ENCODE measurements around the gene PPFIBP2.

Gene PPFIBP2

DNA sequence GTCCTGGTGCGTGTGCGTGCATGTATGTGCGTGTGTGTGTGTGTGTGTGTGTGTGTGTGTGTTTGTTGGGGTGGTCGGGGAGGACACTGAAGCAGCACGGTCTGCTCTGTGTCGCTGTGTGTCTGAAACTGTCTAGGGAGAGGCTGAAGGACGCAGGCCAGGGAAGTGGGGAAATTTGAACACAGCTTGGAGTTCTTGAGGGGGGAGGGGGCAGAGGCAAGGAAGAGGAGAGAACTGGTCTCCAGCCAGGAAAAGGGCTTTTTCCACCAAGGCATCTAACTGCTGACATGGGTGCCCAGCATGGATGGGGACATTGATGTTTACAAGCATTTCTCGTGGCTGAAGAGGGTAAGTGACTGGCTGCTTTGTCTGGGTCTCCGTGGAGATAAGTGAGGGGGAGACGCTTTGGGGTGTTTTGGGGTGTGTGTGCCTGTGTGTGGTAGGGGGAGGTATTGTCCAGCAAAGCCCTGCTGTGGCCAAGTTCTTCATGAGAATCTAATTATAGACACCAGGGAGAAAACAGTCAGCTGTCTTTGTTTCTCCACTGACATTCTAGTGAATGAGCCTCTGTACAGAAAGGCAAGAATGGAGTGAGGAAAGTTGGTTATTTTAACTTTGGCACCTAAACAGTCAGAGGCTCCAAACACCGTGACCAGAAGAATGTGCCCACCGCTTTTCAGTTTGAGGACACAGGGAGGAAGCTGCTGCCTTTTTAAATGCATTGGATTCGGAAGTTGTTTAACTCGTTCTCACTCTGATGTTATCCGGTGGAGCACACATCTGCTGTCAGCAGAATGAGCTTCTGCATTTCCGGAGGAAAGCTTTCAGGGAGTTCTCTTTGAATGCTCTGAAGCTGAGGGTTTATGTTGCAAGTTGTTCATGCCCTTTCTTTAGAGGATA is 63.7 kb downstream of the PPFIBP2 start:
- DNase-seq (ENCODE audit: low read depth, low spot score): no peak

DNA sequence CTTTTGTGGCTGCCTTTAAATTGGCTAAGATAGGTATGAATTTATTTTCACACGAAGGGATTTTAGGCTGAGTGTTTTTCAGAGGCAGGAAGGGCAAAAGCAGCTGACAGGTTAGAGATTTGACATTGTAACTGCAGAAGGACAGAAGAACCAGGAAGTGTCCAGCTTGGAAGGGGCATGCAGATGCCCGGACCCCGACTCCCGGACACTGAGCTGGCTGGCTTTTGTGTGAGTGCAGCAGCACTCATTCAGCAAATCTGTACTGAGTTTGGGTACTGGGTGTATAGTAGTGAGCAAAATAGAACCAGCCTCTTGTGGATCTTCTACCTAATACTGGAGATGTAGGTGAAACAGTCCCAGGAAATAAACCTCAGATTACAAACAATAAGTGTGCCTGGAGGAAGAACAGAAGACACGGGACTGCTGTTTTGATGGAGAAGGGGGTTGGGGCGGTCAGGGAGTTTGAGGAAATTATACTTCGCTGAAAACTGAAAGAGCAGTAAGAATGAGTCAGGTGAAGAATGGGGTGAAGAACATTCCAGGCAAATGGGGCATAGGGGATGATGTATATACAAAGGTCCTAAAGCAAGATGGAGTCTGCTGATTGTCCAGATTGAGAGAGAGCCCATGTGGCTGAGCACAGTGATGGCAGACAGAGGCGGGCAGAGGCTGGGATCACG is 64.6 kb downstream of the PPFIBP2 start:
- DNase-seq (ENCODE audit: low read depth, low spot score): no peak

DNA sequence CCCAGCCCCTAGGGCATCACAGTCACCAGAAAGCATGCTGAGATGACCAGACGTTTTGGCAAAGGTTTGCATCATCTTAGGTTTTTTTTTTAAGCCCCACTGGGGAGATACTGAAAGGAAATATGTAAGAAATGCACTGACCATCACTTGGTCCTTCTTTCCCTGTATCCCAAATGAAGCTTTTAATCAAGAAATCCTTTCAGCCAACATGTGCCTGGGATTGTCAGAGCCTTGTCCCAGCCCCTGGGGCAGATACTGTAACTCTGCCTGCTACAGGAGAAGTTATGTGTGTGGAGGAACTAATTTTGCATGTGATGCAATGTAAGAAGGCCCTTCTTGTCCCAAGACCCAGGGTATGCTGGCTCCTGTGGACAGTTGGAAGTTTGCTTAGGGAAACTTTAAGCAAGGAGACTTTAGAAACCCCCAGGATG is 65.6 kb downstream of the PPFIBP2 start:
- DNase-seq (ENCODE audit: low read depth, low spot score): no peak

DNA sequence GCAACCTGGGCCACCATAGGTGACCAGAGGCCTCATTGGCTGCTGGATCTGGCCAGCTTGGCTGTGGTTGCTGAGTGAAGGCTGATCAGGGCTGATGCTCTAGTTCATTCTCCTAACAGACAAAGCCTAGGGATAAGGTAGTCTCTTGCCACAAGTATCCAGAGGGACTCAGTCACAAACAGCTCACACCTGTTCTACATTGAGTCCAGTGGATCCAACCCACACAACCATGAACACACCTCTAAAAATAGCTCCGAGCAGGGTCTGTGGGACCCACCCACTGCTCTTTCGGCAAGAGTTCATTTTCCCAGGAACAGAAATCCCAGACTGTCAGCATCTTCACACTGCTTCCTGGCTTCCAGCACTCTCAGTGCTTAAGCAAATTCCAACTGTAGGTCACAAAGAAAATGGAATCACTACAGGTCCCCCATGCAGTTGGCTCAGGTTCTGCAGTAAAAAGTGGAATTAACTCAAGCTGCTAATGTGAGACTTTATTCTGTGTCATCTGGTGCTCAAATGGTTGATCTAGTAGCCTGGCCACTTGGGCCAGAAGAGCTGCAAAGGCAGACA is 67.3 kb downstream of the PPFIBP2 start:
- no peak for DNase-seq (ENCODE audit: low read depth, low spot score)

DNA sequence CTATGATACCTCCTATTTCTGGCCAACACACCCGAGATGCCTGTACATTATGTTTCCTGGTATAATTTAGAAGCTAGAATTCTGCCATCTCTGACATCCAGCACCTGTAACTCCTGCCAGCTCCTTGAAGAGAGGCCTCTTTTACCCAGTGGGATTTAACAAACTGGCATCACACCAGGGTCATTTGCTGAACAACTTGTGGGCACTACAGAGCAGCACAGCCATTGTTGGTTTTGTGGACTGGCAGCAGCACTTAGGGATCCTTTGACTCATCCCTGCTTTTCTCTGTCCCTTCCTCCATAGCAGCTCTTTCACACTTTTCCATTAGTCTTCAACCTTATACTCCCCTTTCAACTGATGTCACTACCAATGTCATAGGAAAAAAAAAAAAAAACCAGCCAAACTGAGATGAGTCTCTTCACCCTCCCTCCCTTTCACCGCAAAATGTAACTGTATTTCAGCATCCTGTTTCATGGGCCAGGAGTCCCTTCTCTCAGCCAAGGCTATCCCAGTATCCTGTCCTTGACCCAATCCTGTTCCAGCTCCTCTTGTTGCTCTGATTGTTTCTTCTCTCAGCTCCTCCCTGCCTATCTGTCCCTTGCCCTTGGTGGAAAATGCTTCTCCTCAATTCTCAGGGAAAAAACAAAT is 68.7 kb downstream of the PPFIBP2 start:
- DNase-seq (ENCODE audit: low read depth, low spot score): no peak

DNA sequence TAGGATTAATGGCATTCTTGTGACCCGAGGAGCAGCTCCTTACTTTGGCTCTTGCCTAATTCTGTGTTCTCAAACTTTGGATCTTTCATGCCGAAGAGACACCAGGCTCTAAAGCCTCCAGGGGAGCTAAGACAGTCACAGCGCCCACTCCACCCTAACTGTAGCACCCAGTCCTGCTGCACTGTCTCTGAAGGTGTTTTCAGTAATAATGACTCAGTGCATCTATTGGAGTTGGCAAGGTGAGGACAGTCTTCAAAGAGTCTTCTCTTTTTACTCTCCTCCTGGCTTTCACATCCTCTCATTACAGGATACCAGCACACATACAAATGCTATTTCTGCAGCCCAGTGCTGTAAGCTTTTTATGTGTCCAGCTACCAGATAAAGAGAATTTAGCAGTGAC is 69.4 kb downstream of the PPFIBP2 start:
- DNase-seq (ENCODE audit: low read depth, low spot score): no peak

DNA sequence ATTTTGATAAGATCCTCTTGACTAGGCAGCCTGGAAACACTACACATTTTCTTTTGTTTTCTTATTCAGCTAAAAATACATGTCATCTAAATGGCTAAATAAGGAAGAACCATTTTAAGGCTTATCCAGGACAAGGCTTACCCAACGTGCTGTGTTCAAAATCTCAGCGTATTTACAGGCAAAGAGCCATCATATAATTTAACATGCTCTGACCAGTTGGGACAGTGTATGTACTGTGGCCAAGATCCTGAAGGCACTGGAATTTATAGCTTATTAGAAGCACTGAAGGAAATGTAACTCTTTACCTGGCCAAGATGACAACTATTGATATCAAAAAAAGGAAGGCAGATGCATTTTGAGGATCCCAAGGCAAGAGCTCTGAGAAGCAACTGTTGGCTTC is 71.1 kb downstream of the PPFIBP2 start:
- DNase-seq (ENCODE audit: low read depth, low spot score): no peak

DNA sequence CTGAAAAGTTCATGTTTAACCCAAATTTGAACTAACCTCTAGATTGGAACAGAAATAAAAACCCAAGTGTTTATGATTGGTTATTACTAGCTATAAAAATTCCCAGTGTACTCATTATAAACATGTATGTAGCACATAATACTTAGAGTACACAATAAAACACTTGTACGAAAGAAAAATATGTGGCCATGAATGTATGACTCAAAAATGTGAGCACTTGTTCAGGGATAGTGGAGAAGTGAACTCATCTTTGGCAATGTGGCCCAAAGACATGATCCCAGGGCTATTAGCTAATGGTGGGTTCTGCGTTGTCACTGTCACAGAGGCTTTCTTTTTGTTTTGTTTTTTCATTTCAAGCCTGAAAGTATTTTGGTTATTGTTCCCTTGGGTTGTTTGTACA is 72.0 kb downstream of the PPFIBP2 start:
- DNase-seq (ENCODE audit: low read depth, low spot score): no peak

DNA sequence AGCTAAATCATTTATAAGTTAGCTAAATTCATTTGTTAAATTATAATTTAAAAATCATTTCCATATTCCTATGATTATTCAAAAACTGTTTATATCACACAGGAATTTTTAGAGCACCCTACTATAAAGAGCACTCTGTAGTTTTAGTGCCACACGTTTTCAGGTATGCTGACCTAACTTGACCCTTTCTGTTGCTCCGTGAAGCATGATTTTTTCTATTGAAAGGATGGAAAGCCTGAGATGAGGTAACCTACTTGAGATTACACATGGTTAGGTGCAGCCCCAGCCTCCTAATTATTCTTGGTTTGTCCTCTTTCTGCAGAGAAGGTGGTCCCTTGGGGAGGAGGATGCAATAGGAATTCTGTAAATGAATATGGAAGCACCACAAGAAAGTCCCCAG is 72.6 kb downstream of the PPFIBP2 start:
- DNase-seq (ENCODE audit: low read depth, low spot score): no peak

DNA sequence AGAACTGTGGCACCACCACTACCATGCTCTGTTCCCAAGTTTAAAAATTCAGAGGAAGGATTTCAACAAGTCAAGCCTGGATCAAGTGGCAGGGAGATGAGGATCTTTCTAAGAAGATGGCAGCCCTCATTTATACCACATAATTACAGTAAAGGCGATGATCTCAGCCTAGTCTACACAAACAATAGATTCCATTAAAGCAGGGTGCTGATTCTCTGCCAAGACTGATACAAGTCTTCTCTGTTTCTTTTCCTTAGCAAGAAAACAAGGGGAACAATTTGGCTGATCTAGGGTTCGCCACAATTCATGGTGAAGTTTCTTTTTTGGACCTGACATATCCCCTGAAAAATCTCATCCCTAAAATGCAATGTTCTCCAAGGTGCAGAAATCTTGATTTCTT is 73.9 kb downstream of the PPFIBP2 start:
- DNase-seq (ENCODE audit: low read depth, low spot score): no peak

DNA sequence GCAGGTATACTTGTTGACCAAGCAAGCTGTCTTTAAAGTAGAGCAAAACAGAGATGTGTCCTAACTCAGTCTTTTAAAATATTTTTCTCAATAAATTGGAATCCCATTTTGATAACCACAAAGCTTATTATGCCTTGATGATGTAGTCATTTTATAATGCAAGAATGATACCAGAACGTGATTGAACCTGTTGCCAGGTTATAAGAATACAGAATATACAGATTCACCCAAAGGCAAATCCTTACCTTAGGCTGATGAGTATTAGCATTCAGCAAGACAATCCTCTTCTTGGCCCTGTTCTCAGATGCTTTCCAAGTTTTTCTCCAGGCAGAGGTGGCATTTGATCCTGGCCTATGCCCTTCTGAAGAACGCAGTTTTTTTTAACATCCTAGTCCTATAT is 76.1 kb downstream of the PPFIBP2 start:
- no peak for DNase-seq (ENCODE audit: low read depth, low spot score)

DNA sequence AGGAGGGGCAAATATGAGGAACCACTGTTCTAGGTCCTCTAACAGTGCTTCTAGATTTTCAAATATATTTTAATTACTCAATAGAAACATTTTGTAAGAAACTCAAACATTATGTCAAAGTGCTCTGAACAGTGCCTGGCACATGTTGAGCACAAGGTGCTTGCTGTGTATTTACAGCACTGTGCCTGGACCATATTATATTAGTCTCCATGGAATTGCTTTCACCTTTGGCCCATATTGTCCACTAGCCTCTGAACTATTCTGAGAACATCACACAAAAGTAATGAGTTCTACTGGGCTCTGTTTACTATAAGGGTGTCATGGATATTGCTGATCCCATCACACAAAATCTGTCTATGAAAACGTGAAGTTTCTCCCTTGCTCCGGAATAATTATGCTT is 76.7 kb downstream of the PPFIBP2 start:
- no peak for DNase-seq (ENCODE audit: low read depth, low spot score)

DNA sequence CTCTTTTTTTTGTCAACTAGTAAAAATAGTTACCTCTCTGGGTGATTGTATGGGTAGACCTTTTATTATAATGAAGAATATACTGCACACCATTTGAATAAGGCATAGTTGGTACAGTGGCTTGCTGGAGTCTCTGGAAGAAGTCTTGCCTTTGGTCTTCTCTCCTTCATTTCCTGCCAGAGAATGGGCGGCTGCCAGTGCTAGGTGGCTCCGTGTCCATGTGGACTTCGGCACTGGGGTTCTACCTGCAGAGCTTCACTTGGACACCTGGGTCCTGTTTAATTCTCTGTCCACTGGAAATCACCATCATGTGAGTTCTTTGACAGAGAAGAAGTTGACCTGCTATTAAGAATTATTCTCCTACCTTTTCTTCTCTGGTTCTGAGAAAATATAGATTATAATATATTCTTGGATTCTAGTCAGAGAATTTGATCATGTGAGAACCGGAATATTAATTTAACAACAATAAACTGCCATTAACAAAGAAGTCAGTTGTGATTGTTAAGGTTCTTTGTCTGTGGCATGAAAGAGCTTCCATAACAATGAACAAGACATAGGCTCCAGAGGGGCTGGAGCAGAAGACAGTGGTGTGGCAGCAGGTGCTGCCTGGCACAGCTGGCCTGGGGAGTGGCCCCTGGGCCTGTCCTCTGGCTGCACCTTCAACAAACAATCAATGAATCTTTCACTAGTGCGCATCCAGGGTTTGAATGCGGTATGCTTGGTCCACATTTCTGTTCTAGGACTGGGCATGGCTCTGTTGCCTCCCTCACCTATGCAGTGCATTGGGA is 77.5 kb downstream of the PPFIBP2 start:
- no peak for DNase-seq (ENCODE audit: low read depth, low spot score)

DNA sequence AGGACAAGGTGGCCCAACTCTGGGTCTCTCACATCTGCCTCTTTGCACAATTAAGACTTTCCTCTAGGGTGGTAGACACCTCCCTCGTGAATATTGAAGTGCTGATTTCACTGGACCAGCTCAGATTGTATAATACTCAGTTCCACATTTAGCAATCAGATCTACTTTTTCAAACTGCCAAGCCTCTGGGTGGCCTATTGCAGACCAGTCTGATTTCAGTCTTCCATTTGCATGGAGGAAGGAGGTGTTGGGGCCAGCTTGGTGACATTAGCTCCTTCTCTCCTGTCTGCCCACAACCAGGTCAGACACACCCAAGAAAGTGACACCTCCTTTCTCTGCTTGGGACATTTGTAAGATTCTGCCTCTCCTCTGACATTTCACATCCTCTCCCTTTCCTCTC is 78.2 kb downstream of the PPFIBP2 start:
- DNase-seq (ENCODE audit: low read depth, low spot score): no peak

DNA sequence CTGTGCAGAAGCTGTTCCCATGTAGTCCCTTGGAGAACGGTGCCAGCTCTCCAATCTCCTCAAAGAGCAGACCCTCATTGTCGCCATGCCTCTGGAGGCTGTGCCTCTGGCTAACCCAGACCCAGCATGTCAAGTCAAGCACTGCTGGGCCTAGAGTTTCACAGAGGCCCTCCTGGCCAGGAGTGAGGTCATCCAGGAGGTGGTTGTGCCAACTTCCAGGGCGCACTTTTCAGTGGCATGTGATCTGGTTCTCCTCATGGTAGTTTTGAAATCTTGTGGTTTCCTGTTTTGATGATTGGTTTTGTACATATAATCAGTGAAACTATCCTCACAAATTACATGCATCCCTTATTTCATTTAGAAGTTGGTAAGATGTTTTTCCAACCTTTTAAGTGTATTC is 78.9 kb downstream of the PPFIBP2 start:
- no peak for DNase-seq (ENCODE audit: low read depth, low spot score)

DNA sequence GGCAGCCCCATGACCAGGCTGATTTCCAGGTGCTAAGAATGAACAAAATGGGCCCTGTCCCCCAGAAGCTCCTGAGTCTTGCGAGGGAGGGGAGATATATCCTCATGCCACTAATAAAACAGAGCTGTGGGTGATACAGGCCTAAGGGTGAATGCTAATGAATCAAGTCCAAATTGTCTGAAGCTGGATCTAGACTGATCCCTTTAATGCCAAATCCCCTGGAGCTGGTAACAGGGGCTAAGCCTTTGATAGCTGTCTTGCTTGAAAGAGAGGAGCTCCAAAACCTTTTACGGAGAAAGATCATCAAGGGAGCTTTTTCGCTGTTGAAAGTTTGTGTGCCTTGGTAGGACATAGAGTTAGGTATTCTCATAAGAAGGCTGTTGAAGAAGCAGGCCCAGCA is 79.7 kb downstream of the PPFIBP2 start:
- no peak for DNase-seq (ENCODE audit: low read depth, low spot score)

DNA sequence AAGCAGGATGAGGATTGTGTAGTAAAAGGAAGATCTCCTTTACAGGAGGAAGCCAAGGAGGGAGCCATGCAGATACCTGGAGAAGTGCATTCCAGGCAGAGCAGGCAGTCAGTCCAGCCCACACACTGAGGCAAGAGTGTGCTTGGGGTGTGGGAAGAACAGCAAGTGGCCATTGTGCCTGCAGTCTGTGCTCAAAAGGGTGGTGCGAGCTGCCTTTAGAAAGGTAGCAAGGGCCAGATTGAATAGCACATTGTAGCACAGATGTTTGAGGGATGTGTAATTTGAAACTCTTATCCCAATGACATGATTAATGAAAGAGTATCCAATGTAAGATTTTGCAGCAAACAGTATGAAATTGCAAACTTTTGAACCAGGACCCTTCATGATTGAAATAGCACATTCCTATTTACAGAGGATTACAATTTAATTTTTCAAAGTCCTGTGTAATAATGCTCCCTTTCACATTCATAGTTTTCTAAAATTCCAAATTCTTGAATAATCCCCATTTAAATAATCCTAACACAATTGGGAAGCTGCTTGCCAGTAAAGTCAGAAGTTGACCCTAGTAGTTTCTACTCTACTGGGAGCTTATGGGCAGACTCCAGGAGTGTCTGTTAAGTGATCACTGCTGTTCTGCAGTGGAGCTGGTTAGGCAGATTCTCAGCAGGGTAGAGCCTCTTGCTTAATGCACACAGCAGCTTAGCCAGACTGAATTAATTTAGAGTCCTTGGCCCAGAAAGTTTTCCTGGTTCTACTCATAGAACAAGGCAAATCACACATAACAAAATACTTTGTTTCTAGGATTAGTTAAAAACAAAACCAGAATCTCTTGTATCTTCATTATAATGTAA is 81.4 kb downstream of the PPFIBP2 start:
- no peak for DNase-seq (ENCODE audit: low read depth, low spot score)

DNA sequence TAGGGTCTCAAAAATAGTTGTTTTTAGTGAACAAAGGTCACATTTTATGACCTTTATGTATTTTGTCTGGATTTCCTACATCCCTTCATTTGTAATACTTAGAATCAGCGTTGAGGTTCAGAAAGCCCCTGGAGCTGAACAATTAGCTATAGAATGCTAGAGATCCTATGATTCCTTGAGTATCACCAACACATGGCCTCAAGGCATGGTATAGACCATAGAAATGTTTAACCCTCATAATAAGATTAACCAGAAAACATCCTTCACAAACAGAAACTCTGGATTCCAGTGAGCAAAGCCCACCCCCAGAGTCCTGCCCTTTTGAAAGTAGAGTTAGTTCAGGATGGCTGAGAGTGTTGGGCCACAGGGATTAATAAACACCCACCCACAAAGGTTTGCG is 82.2 kb downstream of the PPFIBP2 start:
- DNase-seq (ENCODE audit: low read depth, low spot score): no peak

DNA sequence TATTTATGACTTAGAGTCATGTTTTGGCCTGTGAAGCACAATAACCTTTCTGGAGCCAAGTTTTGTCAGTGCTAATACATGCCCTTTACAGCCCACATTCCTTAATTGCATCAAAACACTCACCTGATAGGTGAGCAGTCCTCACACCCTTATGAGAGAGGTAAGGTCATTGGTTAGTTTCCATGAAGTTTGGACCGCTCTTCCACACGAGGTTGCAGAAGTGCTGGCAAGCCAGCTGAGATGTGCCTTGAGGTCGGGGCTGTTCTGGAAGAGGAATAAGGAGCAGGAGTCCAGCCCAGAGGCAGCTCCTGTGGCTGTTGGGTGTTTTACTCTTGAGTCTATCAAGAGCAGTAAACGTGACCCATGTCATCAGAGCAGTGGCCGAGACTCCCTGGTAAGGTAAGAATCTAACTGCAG is 83.2 kb downstream of the PPFIBP2 start:
- no peak for DNase-seq (ENCODE audit: low read depth, low spot score)

DNA sequence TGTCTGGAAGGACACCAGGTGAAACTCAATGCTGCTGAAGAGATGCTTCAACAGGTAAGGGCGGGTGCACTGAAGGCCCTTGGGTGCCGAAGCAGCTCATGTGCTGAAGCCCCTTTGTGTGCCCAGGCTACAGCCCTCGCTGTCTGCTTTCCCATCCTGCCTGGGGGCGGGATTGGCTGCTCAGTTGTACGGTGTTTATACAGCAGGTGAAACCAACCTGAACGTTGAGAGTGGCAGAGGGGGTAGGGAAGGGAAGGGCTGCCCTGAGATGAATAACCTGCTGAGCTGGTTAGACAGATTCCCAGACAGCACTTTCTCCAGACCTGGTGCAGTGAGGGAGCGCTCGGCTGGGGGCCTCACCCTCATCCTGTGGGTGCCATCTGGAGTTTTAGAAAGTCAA is 83.8 kb downstream of the PPFIBP2 start:
- no peak for DNase-seq (ENCODE audit: low read depth, low spot score)

DNA sequence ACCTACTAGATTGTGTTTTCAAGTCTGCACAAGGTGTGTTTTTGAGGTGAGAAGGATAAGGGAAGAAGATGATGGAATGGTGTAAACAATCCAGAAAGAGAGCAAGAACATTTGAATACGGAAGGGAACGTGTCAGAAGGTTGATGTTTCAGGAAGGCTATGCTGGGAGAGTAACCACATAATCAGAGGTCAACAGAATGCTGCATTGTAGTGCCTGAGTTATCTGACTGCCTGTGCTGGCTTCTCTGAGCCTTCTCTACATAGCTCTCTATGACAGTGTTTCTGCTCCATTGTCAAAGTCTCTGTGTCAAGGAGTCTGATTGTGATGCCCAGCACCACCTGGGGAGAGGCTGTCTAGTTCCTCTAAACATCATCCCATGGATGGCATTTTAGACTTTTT is 85.4 kb downstream of the PPFIBP2 start:
- DNase-seq (ENCODE audit: low read depth, low spot score): no peak
